Erythroblast (primary cell): ENCODE data around the gene KRTAP9-8.

Experiments used
- GATA1 ChIP-seq: IDR thresholded peaks from 2 replicates; pipeline ENCODE4 v1.6.1; 2011; ENCODE audit warnings: low read depth, mild to moderate bottlenecking, control low read depth, low read length, moderate library complexity
- POLR2A ChIP-seq: IDR thresholded peaks from 2 replicates; pipeline ENCODE4 v1.6.1; 2011; ENCODE audit warnings: mild to moderate bottlenecking, low read length

- TF ChIP-seq POLR2A: no peak
- TF ChIP-seq GATA1: no peak
Observed at GRCh38 chr17:41263212-41263611, 25.4 kb downstream of the KRTAP9-8 start.
